Liver (tissue), 3 donors: ENCODE results near the gene PCDHGA3.

Source experiments
- EGR1 ChIP-seq, 2 donors: IDR thresholded peaks; 2 replicates each; pipeline ENCODE4 v1.6.1; 2016 to 2018; ENCODE audit warnings: antibody characterized with exemption in 2 of 2, low read depth in 2 of 2
- GABPA ChIP-seq, 2 donors: IDR thresholded peaks in 1 of 2; conservative IDR thresholded peaks in 1 of 2; 2 replicates each; pipeline ENCODE4 v1.6.1; 2016; ENCODE audit warnings: antibody characterized with exemption in 2 of 2, mild to moderate bottlenecking in 1 of 2, moderate library complexity in 1 of 2
- HNF4G ChIP-seq: IDR thresholded peaks from 2 replicates; pipeline ENCODE4 v1.6.1; 2016; ENCODE audit warnings: antibody characterized with exemption
- RAD21 ChIP-seq, 2 donors: IDR thresholded peaks; 2 replicates each; pipeline ENCODE4 v1.6.1; 2016; ENCODE audit warnings: antibody characterized with exemption in 2 of 2, mild to moderate bottlenecking in 2 of 2
- SP1 ChIP-seq: IDR thresholded peaks from 2 replicates; pipeline ENCODE4 v1.6.1; 2018; ENCODE audit warnings: antibody characterized with exemption, mild to moderate bottlenecking
- TAF1 ChIP-seq: conservative IDR thresholded peaks from 2 replicates; pipeline ENCODE4 v1.6.1; 2016; ENCODE audit warnings: antibody characterized with exemption, mild to moderate bottlenecking
- YY1 ChIP-seq: IDR thresholded peaks from 2 replicates; pipeline ENCODE4 v1.6.1; 2016; ENCODE audit warnings: antibody characterized with exemption, mild to moderate bottlenecking
- TF ChIP-seq, protein P1 (sequence below): fragments of 150-350 bp; IDR thresholded peaks from 2 replicates; pipeline ENCODE4 v1.5.1; 2017; ENCODE audit warnings: improper control_type of control experiment, low read depth, low read length; ENCODE audit not compliant: missing input control
- TF ChIP-seq, protein P2 (sequence below): IDR thresholded peaks from 2 replicates; pipeline ENCODE4 v1.6.1; 2016; ENCODE audit warnings: antibody characterized with exemption, mild to moderate bottlenecking
- TF ChIP-seq, protein P3 (sequence below): IDR thresholded peaks from 2 replicates; pipeline ENCODE4 v1.6.1; 2016; ENCODE audit warnings: antibody characterized with exemption
- donor health status: healthy.
- donor health status: healthy.

DNA sequence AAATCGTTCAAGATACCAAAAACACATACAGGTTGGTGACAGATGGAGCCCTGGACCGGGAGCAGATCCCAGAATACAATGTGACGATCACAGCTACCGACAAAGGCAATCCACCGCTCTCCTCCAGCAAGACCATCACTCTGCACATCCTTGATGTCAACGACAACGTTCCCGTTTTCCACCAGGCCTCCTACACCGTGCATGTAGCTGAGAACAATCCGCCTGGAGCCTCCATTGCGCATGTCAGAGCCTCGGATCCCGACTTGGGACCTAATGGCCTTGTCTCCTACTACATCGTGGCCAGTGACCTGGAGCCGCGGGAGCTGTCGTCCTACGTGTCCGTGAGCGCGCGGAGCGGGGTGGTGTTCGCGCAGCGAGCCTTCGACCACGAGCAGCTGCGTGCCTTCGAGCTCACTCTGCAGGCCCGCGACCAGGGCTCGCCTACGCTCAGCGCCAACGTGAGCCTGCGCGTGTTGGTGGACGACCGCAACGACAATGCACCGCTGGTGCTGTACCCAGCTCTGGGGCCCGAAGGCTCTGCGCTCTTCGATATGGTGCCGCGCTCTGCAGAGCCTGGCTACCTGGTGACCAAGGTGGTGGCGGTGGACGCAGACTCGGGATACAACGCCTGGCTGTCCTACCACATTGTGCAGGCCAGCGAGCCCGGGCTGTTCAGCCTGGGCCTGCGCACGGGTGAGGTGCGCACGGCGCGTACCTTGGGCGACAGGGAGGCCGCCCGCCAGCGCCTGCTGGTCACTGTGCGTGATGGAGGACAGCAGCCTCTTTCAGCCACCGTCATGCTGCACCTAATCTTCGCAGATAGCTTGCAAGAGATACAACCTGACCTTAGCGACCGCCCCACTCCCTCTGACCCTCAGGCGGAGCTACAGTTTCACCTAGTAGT is 28.2 kb downstream of the PCDHGA3 start:
- TF ChIP-seq, protein P1, sequence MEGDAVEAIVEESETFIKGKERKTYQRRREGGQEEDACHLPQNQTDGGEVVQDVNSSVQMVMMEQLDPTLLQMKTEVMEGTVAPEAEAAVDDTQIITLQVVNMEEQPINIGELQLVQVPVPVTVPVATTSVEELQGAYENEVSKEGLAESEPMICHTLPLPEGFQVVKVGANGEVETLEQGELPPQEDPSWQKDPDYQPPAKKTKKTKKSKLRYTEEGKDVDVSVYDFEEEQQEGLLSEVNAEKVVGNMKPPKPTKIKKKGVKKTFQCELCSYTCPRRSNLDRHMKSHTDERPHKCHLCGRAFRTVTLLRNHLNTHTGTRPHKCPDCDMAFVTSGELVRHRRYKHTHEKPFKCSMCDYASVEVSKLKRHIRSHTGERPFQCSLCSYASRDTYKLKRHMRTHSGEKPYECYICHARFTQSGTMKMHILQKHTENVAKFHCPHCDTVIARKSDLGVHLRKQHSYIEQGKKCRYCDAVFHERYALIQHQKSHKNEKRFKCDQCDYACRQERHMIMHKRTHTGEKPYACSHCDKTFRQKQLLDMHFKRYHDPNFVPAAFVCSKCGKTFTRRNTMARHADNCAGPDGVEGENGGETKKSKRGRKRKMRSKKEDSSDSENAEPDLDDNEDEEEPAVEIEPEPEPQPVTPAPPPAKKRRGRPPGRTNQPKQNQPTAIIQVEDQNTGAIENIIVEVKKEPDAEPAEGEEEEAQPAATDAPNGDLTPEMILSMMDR, result no peak
- TF ChIP-seq, protein P2, sequence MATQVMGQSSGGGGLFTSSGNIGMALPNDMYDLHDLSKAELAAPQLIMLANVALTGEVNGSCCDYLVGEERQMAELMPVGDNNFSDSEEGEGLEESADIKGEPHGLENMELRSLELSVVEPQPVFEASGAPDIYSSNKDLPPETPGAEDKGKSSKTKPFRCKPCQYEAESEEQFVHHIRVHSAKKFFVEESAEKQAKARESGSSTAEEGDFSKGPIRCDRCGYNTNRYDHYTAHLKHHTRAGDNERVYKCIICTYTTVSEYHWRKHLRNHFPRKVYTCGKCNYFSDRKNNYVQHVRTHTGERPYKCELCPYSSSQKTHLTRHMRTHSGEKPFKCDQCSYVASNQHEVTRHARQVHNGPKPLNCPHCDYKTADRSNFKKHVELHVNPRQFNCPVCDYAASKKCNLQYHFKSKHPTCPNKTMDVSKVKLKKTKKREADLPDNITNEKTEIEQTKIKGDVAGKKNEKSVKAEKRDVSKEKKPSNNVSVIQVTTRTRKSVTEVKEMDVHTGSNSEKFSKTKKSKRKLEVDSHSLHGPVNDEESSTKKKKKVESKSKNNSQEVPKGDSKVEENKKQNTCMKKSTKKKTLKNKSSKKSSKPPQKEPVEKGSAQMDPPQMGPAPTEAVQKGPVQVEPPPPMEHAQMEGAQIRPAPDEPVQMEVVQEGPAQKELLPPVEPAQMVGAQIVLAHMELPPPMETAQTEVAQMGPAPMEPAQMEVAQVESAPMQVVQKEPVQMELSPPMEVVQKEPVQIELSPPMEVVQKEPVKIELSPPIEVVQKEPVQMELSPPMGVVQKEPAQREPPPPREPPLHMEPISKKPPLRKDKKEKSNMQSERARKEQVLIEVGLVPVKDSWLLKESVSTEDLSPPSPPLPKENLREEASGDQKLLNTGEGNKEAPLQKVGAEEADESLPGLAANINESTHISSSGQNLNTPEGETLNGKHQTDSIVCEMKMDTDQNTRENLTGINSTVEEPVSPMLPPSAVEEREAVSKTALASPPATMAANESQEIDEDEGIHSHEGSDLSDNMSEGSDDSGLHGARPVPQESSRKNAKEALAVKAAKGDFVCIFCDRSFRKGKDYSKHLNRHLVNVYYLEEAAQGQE, result no peak
- TF ChIP-seq GABPA (IDR thresholded peaks at IDR 0.05 in 1 of 2, conservative IDR thresholded peaks at IDR 0.05 in 1 of 2) (no peak), HNF4G (no peak), SP1 (no peak), RAD21 (IDR thresholded peaks at IDR 0.05) (no peak), YY1 (no peak), TAF1 (no peak), EGR1 (IDR thresholded peaks at IDR 0.05; ENCODE audit: low read depth in 2 of 2) (no peak)
- TF ChIP-seq, protein P3, sequence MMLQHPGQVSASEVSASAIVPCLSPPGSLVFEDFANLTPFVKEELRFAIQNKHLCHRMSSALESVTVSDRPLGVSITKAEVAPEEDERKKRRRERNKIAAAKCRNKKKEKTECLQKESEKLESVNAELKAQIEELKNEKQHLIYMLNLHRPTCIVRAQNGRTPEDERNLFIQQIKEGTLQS, result no peak
